K562 (cell line): ENCODE measurements around the gene GLP1R. TPM values are rescaled to one million over a fixed set of nuclear protein-coding genes. Genes with fewer than 3 reads are reported as not detected.
A peak's percentile ranks its signal among the peaks of the same experiment; 100 is the strongest.

Experiments used
- ATAC-seq: fragments of 200-7000 bp; cut with Tn5 transposase; 3 replicates; pipeline ENCODE4 v1.9.1; 2020; ENCODE audit warnings: moderate library complexity
- BruUV-seq: library from RNA; stranded (reverse); fragments of 400-500 nt; replicated peaks from 2 replicates; lab custom pipeline; 2021; lab: Mats Ljungman, UMichigan
- CTCF ChIA-PET: fragments of 300-600 bp; formaldehyde crosslinking; extraction: SDS; loops from one replicate; lab custom pipeline; 2021; ENCODE audit warnings: low intra/inter-chr PET ratio; lab: Yijun Ruan, JAX
- POLR2A ChIA-PET: fragments of 300-600, 350-650 bp; sonication (Branson Sonifier 250); formaldehyde crosslinking; extraction: SDS; loops from one replicate; lab custom pipeline; 2021; ENCODE audit warnings: antibody characterized with exemption, inconsistent platforms; lab: Yijun Ruan, JAX
- DNase-seq, 4 experiments: peaks; one replicate each; pipeline versions ENCODE4 v3.0.0 to v3.0.0-alpha.2; 2011 to 2018; ENCODE audit warnings: low spot score in 3 of 4, mixed read lengths in 3 of 4; ENCODE audit errors: extremely low read depth in 1 of 4
- FAIRE-seq: peaks from 2 replicates; lab custom pipeline; 2011; peaks lifted over from hg19 to GRCh38; lab: Jason Lieb, UNC
- H2AFZ ChIP-seq: 2 replicates; pipeline ENCODE4 v1.6.0; 2011; ENCODE audit warnings: low read depth, low read length, control low read depth, inconsistent platforms
- H3K27ac ChIP-seq: fragments of 200-600 bp; 3 replicates; pipeline ENCODE4 v1.8.0; 2011; ENCODE audit warnings: low read depth, mild to moderate bottlenecking, control low read depth, inconsistent platforms, low read length, moderate library complexity, mixed read lengths; ENCODE audit errors: extremely low read depth
- H3K27me3 ChIP-seq, 2 experiments: fragments of 300-600 bp in 1 of 2; 2 replicates in 1 of 2; 3 replicates in 1 of 2; pipeline versions ENCODE4 v1.6.0 to v1.8.0; 2011; ENCODE audit warnings: inconsistent platforms in 2 of 2, low read length in 2 of 2, mild to moderate bottlenecking in 1 of 2, mixed read lengths in 1 of 2, moderate library complexity in 1 of 2; ENCODE audit not compliant: control insufficient read depth in 2 of 2, insufficient read depth in 2 of 2
- H3K36me3 ChIP-seq: fragments of 300-600 bp; 3 replicates; pipeline ENCODE4 v1.8.0; 2011; ENCODE audit warnings: mild to moderate bottlenecking, low read length, inconsistent platforms; ENCODE audit not compliant: control insufficient read depth, insufficient read depth
- H3K4me1 ChIP-seq, 2 experiments: fragments of 200-600 bp in 1 of 2; replicated peaks in 1 of 2; 2 replicates in 1 of 2; 3 replicates in 1 of 2; pipeline versions ENCODE4 v1.5.1 to v1.8.0; 2011; ENCODE audit warnings: inconsistent platforms in 2 of 2, low read length in 2 of 2, mild to moderate bottlenecking in 1 of 2, mixed read lengths in 1 of 2, moderate library complexity in 1 of 2; ENCODE audit not compliant: control insufficient read depth in 2 of 2, insufficient read depth in 2 of 2
- H3K4me2 ChIP-seq: 2 replicates; pipeline ENCODE4 v1.6.1; 2011; ENCODE audit warnings: low read length, control low read depth, inconsistent platforms, mixed read lengths; ENCODE audit not compliant: insufficient read depth
- H3K4me3 ChIP-seq: fragments of 200-600 bp; sonication (generic), shearing (Covaris generic); 2 replicates; pipeline ENCODE4 v1.5.1; 2016; ENCODE audit warnings: control low read depth, inconsistent platforms
- H3K79me2 ChIP-seq: fragments of 200-600 bp; 3 replicates; pipeline ENCODE4 v1.8.0; 2011; ENCODE audit warnings: low read length, inconsistent platforms; ENCODE audit not compliant: control insufficient read depth, insufficient read depth
- H3K9ac ChIP-seq, 2 experiments: 2 replicates each; pipeline versions ENCODE4 v1.6.0 to v1.6.1; 2011; ENCODE audit warnings: low read depth in 2 of 2, low read length in 2 of 2, control low read depth in 1 of 2, inconsistent platforms in 1 of 2, mild to moderate bottlenecking in 1 of 2, mixed read lengths in 1 of 2; ENCODE audit not compliant: insufficient read depth in 1 of 2
- H3K9me1 ChIP-seq: one replicate; pipeline ENCODE4 v1.6.0; 2011; ENCODE audit warnings: inconsistent platforms, mild to moderate bottlenecking, low read length, moderate library complexity; ENCODE audit not compliant: control insufficient read depth, insufficient read depth
- H3K9me3 ChIP-seq: replicated peaks from 2 replicates; pipeline ENCODE4 v1.5.1; 2011; ENCODE audit warnings: low read depth, low read length, inconsistent platforms; ENCODE audit not compliant: control insufficient read depth, insufficient read depth
- H4K20me1 ChIP-seq: replicated peaks from 2 replicates; pipeline ENCODE4 v1.6.1; 2011; ENCODE audit warnings: low read length, inconsistent platforms, mixed read lengths; ENCODE audit not compliant: control insufficient read depth, insufficient read depth
- C11orf30 ChIP-seq: fragments of 450-650 bp; IDR thresholded peaks from 2 replicates; pipeline ENCODE4 v1.6.1; 2016; ENCODE audit warnings: low read depth, mild to moderate bottlenecking
- CEBPB ChIP-seq: fragments of 450-650 bp; IDR thresholded peaks from 2 replicates; pipeline ENCODE4 v1.6.1; 2016; ENCODE audit warnings: missing genetic modification characterization, missing compliant biosample characterization
- CEBPG ChIP-seq, 3 experiments: fragments of 200-800 bp in 1 of 3; sonication (Bioruptor generic) in 1 of 3; sonication (generic) in 1 of 3; formaldehyde crosslinking in 1 of 3; IDR thresholded peaks in 2 of 3; conservative IDR thresholded peaks in 1 of 3; 2 replicates each; pipeline versions ENCODE4 v1.6.1 to v1.8.0; 2016 to 2022; ENCODE audit warnings: missing compliant biosample characterization in 2 of 3, missing genetic modification characterization in 2 of 3, mild to moderate bottlenecking in 1 of 3, missing genetic modification reagents in 1 of 3
- GTF2E2 ChIP-seq: fragments of 200-800 bp; sonication (Bioruptor generic); IDR thresholded peaks from 2 replicates; pipeline ENCODE4 v1.6.1; 2016; ENCODE audit warnings: missing genetic modification characterization, missing compliant biosample characterization
- GTF2F1 ChIP-seq: IDR thresholded peaks from 2 replicates; pipeline ENCODE4 v1.6.1; 2011; ENCODE audit warnings: low read depth, low read length, improper control_type of control experiment
- KLF1 ChIP-seq: fragments of 450-650 bp; IDR thresholded peaks from 2 replicates; pipeline ENCODE4 v1.6.1; 2016; ENCODE audit warnings: missing genetic modification characterization, missing compliant biosample characterization
- KLF10 ChIP-seq: fragments of 250-450 bp; sonication (Bioruptor Pico); IDR thresholded peaks from 2 replicates; pipeline ENCODE4 v1.6.1; 2021; ENCODE audit warnings: matching md5 sums
- LEF1 ChIP-seq: fragments of 450-650 bp; IDR thresholded peaks from 2 replicates; pipeline ENCODE4 v1.6.1; 2016; ENCODE audit warnings: mild to moderate bottlenecking
- SMARCA4 ChIP-seq: fragments of 450-650 bp; IDR thresholded peaks from 2 replicates; pipeline ENCODE4 v1.6.1; 2016
- ZNF277 ChIP-seq: fragments of 250-450 bp; sonication (Bioruptor Pico); IDR thresholded peaks from 2 replicates; pipeline ENCODE4 v1.8.0; 2022; ENCODE audit warnings: inconsistent platforms, mild to moderate bottlenecking, moderate library complexity, borderline replicate concordance
- ZNF316 ChIP-seq: fragments of 450-650 bp; IDR thresholded peaks from 2 replicates; pipeline ENCODE4 v1.6.1; 2016
- ZNF77 ChIP-seq: fragments of 250-450 bp; sonication (Bioruptor Pico); IDR thresholded peaks from 2 replicates; pipeline ENCODE4 v1.5.0; 2020
- WGBS: fragments of 100-300 bp; shearing (Covaris generic); methylation state at CpG from one replicate; pipeline ENCODE4 v1.1.6; 2016; ENCODE audit warnings: low coverage, mixed read lengths; ENCODE audit not compliant: insufficient coverage; ENCODE audit errors: missing lambda C conversion rate; 5-methylcytosine and 5-hydroxymethylcytosine counted together
- in situ Hi-C: fragments of 300-500 bp; cut with MboI; formaldehyde crosslinking; loops from 4 replicates; pipeline ENCODE4 v1.15.0; 2018; ENCODE audit warnings: inconsistent platforms, mixed read lengths
- intact Hi-C: fragments of 100-400 bp; cut with micrococcal nuclease; formaldehyde crosslinking; loops from 2 replicates; pipeline ENCODE4 v1.14.2; 2022
- polyA plus RNA-seq, 8 experiments: library from polyadenylated mRNA; depleted of rRNA in 4 of 8; stranded (reverse) in 5 of 8; unstranded in 3 of 8; fragments of >200 nt; fragmentation: Nextera tagmentation in 2 of 8; fragmentation: Illumina TruSeq in 1 of 8; extraction: Ambion mirVana in 2 of 8; extraction: Trizol in 1 of 8; gene quantifications; 2 replicates each; pipeline versions ENCODE4 v1.2.1 to v1.2.3, GENCODE V29; 2011 to 2014; ENCODE audit warnings: inconsistent platforms in 1 of 8, missing spikeins in 1 of 8
- total RNA-seq, 7 experiments: library from RNA; depleted of rRNA in 6 of 7; stranded (reverse); fragments of >200 nt in 6 of 7; fragmentation: Illumina TruSeq in 2 of 7; extraction: Trizol in 2 of 7; gene quantifications; 2 replicates each; pipeline versions ENCODE4 v1.2.1 to v1.2.3, GENCODE V29; 2011 to 2021; ENCODE audit warnings: low replicate concordance in 1 of 7
- TF ChIP-seq, protein P1 (sequence below), 3 experiments: fragments of 200-800 bp in 1 of 3; sonication (Bioruptor generic) in 1 of 3; sonication (generic) in 1 of 3; formaldehyde crosslinking in 1 of 3; IDR thresholded peaks; 2 replicates each; pipeline versions ENCODE4 v1.6.1 to v1.8.0; 2016 to 2022; ENCODE audit warnings: mild to moderate bottlenecking in 2 of 3, missing compliant biosample characterization in 2 of 3, missing genetic modification characterization in 2 of 3, missing genetic modification reagents in 1 of 3
- TF ChIP-seq, protein P2 (sequence below): fragments of 450-650 bp; IDR thresholded peaks from 2 replicates; pipeline ENCODE4 v1.6.1; 2016; ENCODE audit warnings: missing biosample characterization, missing genetic modification characterization

Gene GLP1R
- total and polyA plus RNA-seq, 9 of the 15 experiments (the other 6 are each of a cell fraction or from before 2014, with no cell fraction given) = not detected

DNA sequence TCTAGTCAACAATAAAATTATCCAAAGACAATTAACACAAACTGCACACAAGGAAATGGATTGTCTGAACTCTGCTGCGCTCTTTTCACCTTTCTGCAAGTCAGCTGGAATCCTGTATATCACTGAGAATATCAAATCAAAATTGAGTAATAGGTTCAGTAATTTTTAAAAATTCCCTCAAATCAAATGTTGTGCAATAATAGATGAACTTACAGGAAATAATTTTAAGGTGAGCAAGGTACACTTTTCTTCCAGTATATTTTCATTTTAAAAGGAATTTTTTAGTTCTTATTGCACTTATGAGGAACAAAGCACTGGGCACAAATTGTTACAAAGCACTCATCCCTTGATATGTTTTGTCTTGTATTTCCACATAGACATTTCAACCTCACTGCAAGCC, 65.2 kb downstream of the GLP1R start:
- intact Hi-C loops = loop anchor here (10.0 kb wide), 1 partner anchor 111 kb away; the partner anchor contains the start of gene KCNK5

More for the DNA sequence above, 65.2 kb downstream of the GLP1R start:
- WGBS = 58% methylated on average over 1 of the region's 1 CpG
- TF ChIP-seq CEBPG (CRISPR knock-in tag; IDR thresholded peaks at IDR 0.05) = no peak
- TF ChIP-seq CEBPG (tag; conservative IDR thresholded peaks at IDR 0.05 in 1 of 2, IDR thresholded peaks at IDR 0.05 in 1 of 2) = peak; percentile 84 to 97
- peak; percentile 24; the same call in 1 of the 2 replicates for TF ChIP-seq ZNF316
- TF ChIP-seq GTF2E2 (tag) = no peak
- no peak for TF ChIP-seq KLF1 (tag)
- no peak for TF ChIP-seq GTF2F1
- no peak for TF ChIP-seq KLF10 (CRISPR knock-in tag)
- peak; percentile 31; the same call in 1 of the 2 replicates for TF ChIP-seq C11orf30
- TF ChIP-seq, protein P1, sequence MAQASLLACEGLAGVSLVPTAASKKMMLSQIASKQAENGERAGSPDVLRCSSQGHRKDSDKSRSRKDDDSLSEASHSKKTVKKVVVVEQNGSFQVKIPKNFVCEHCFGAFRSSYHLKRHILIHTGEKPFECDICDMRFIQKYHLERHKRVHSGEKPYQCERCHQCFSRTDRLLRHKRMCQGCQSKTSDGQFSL (CRISPR knock-in tag; IDR thresholded peaks at IDR 0.05) = no peak
- TF ChIP-seq, protein P1 (tag; IDR thresholded peaks at IDR 0.05) = no peak
- no peak for TF ChIP-seq SMARCA4
- no peak for TF ChIP-seq LEF1
- no peak for TF ChIP-seq ZNF77 (CRISPR knock-in tag)
- peak; percentile 95 for TF ChIP-seq CEBPB (tag)
- TF ChIP-seq ZNF277 (CRISPR knock-in tag) = no peak
- TF ChIP-seq, protein P2, sequence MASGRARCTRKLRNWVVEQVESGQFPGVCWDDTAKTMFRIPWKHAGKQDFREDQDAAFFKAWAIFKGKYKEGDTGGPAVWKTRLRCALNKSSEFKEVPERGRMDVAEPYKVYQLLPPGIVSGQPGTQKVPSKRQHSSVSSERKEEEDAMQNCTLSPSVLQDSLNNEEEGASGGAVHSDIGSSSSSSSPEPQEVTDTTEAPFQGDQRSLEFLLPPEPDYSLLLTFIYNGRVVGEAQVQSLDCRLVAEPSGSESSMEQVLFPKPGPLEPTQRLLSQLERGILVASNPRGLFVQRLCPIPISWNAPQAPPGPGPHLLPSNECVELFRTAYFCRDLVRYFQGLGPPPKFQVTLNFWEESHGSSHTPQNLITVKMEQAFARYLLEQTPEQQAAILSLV = 0 out of 2 replicates have a peak, but pooled peaks have one; percentile 12
- CTCF ChIA-PET = no interaction called here
- H3K4me3 ChIP-seq = peak overlapping the region; percentile 55
- FAIRE-seq (peak; percentile 15), ATAC-seq (no peak), DNase-seq (no peak)
- no peaks in the 10 kb centered on the region for H4K20me1 ChIP-seq
- in situ Hi-C loops = no loop called here
- H3K27me3 ChIP-seq = no peaks in the 10 kb centered on the region
- TSS peak; percentile 47 for BruUV-seq
- H3K9me3 ChIP-seq = no peaks in the 10 kb centered on the region
- H3K79me2 ChIP-seq = no peaks in the 10 kb centered on the region
- H3K9ac ChIP-seq = peak overlapping the region; percentile 78 to 91; a peak in 2 of 4 replicates
- H3K4me2 ChIP-seq = peak overlapping the region; percentile 89
- POLR2A ChIA-PET = interaction anchor here (1.7 to 2.0 kb wide), 3 partner anchors 9 to 13 kb away, joined by 5 to 23 read pairs (median 6); no protein-coding TSS in a partner anchor
- peak overlapping the region; percentile 95; the same call in 1 of the 2 replicates for H2AFZ ChIP-seq
- H3K4me1 ChIP-seq = peaks cover 6 to 10% of the 10 kb centered on the region in 2 experiments; a peak in 4 of 5 replicates
- H3K27ac ChIP-seq = no peak overlapping the region; the same call in 2 of the 3 replicates
- H3K36me3 ChIP-seq = 0 out of 3 replicates have a peak, but pooled peaks cover 6% of the 10 kb centered on the region
- peaks cover 3% of the 10 kb centered on the region for H3K9me1 ChIP-seq
